Ishikawa (cell line): ENCODE measurements around the gene OSGIN1.

Source experiments
- EP300 ChIP-seq: IDR thresholded peaks from 2 replicates; pipeline ENCODE4 v1.6.1; 2012; ENCODE audit warnings: borderline replicate concordance
- NFIC ChIP-seq: IDR thresholded peaks from 2 replicates; pipeline ENCODE4 v1.6.1; 2012

GRCh38 chr16:83949724-83950001 lies 3.4 kb upstream of the OSGIN1 start:
- TF ChIP-seq EP300: no peak
- no peak for TF ChIP-seq NFIC
